A549 (cell line): ENCODE data around the gene ROBO1. TPM values are rescaled to one million over a fixed set of nuclear protein-coding genes. Genes with fewer than 3 reads are reported as not detected.

ENCODE experiments used
- ATAC-seq, 2 experiments: fragments of 200-7000 bp in 1 of 2; fragments of >200 bp in 1 of 2; cut with Nextera tagmentation in 1 of 2; cut with Tn5 transposase in 1 of 2; 3 replicates each; pipeline versions ENCODE4 v1.8.0 to v1.9.1; 2018 to 2020; ENCODE audit warnings: mild to moderate bottlenecking in 1 of 2, moderate library complexity in 1 of 2
- CTCF ChIA-PET: fragments of 300-600 bp; sonication (Branson Sonifier 250); formaldehyde crosslinking; extraction: SDS; loops from one replicate; lab custom pipeline; 2021; ENCODE audit warnings: antibody characterized with exemption, inconsistent platforms; lab: Yijun Ruan, JAX
- POLR2A ChIA-PET: fragments of 350-600 bp; formaldehyde crosslinking; extraction: SDS; loops from one replicate; lab custom pipeline; 2021; ENCODE audit warnings: antibody characterized with exemption, inconsistent platforms; lab: Yijun Ruan, JAX
- DNase-seq, 2 experiments: peaks; one replicate each; pipeline versions ENCODE4 v3.0.0 to v3.0.0-alpha.2; 2011 to 2016; ENCODE audit warnings: low read depth in 1 of 2, low spot score in 1 of 2
- FAIRE-seq: peaks from 2 replicates; lab custom pipeline; 2011; peaks lifted over from hg19 to GRCh38; lab: Jason Lieb, UNC
- H3K27ac ChIP-seq, 2 experiments: fragments of >200 bp; sonication (Bioruptor Twin); formaldehyde crosslinking; 3 replicates each; pipeline ENCODE4 v1.5.1; 2016 to 2017
- H3K4me1 ChIP-seq: fragments of >200 bp; sonication (Bioruptor Twin); formaldehyde crosslinking; 3 replicates; pipeline ENCODE4 v1.6.1; 2016
- H3K4me2 ChIP-seq: fragments of >200 bp; sonication (Bioruptor Twin); formaldehyde crosslinking; 3 replicates; pipeline ENCODE4 v1.6.1; 2016
- H3K4me3 ChIP-seq: fragments of >200 bp; sonication (Bioruptor Twin); formaldehyde crosslinking; 3 replicates; pipeline ENCODE4 v1.5.1; 2016
- H3K9me3 ChIP-seq: fragments of >200 bp; sonication (Bioruptor Twin); formaldehyde crosslinking; 3 replicates; pipeline ENCODE4 v1.6.1; 2016
- ATOH8 ChIP-seq: fragments of 250-450 bp; sonication (Bioruptor Pico); IDR thresholded peaks from 2 replicates; pipeline ENCODE4 v1.5.0; 2020; ENCODE audit warnings: low read depth, mild to moderate bottlenecking, moderate library complexity
- BCL3 ChIP-seq: fragments of >200 bp; sonication (Bioruptor Twin); formaldehyde crosslinking; IDR thresholded peaks from 3 replicates; pipeline ENCODE4 v1.6.1; 2016
- CHD2 ChIP-seq: fragments of 150-350 bp; IDR thresholded peaks from 2 replicates; pipeline ENCODE4 v1.6.1; 2014; ENCODE audit warnings: low read length; ENCODE audit not compliant: partially characterized antibody
- CTCF ChIP-seq: fragments of >200 bp; sonication (Bioruptor Twin); formaldehyde crosslinking; IDR thresholded peaks from 3 replicates; pipeline ENCODE4 v1.5.1; 2016
- FOSL2 ChIP-seq, 2 experiments: fragments of 450-650 bp in 1 of 2; fragments of >200 bp in 1 of 2; sonication (Bioruptor Twin) in 1 of 2; formaldehyde crosslinking; IDR thresholded peaks; 2 replicates each; pipeline versions ENCODE4 v1.5.0 to v1.6.1; 2016 to 2020; ENCODE audit warnings: mild to moderate bottlenecking in 1 of 2, moderate library complexity in 1 of 2
- GATA3 ChIP-seq: IDR thresholded peaks from 2 replicates; pipeline ENCODE4 v1.6.1; 2012; ENCODE audit warnings: borderline replicate concordance
- HMGXB4 ChIP-seq: fragments of 250-450 bp; sonication (Bioruptor Pico); IDR thresholded peaks from 2 replicates; pipeline ENCODE4 v1.5.0; 2021; ENCODE audit warnings: mild to moderate bottlenecking, moderate library complexity, borderline replicate concordance
- KDM1A ChIP-seq: fragments of 200-600 bp; sonication (generic); IDR thresholded peaks from 2 replicates; pipeline ENCODE4 v1.6.1; 2016; ENCODE audit warnings: low read depth, mild to moderate bottlenecking
- MAFK ChIP-seq: fragments of 450-650 bp; IDR thresholded peaks from 2 replicates; pipeline ENCODE4 v1.6.1; 2014; ENCODE audit not compliant: partially characterized antibody
- MAZ ChIP-seq: fragments of 150-350 bp; IDR thresholded peaks from 2 replicates; pipeline ENCODE4 v1.6.1; 2014; ENCODE audit warnings: antibody characterized with exemption, low read depth, low read length, borderline replicate concordance
- NPAS2 ChIP-seq: fragments of 250-450 bp; sonication (Bioruptor Pico); IDR thresholded peaks from 2 replicates; pipeline ENCODE4 v1.8.0; 2022; ENCODE audit warnings: mild to moderate bottlenecking, moderate library complexity, borderline replicate concordance
- NR3C1 ChIP-seq: fragments of >200 bp; sonication (Bioruptor Twin); formaldehyde crosslinking; IDR thresholded peaks from 3 replicates; pipeline ENCODE4 v1.6.1; 2017
- PBX3 ChIP-seq: IDR thresholded peaks from 2 replicates; pipeline ENCODE4 v1.6.1; 2012
- PHF8 ChIP-seq: fragments of 200-600 bp; sonication (generic); IDR thresholded peaks from 2 replicates; pipeline ENCODE4 v1.6.1; 2016; ENCODE audit warnings: low read depth, mild to moderate bottlenecking, antibody characterized with exemption, moderate library complexity, borderline replicate concordance
- POLR2A ChIP-seq: IDR thresholded peaks from 2 replicates; pipeline ENCODE4 v1.6.1; 2012; ENCODE audit warnings: mild to moderate bottlenecking, low read length
- RAD21 ChIP-seq, 2 experiments: fragments of >200 bp in 1 of 2; sonication (Bioruptor Twin) in 1 of 2; formaldehyde crosslinking in 1 of 2; IDR thresholded peaks in 1 of 2; conservative IDR thresholded peaks in 1 of 2; 2 replicates in 1 of 2; 3 replicates in 1 of 2; pipeline ENCODE4 v1.6.1; 2012 to 2018; ENCODE audit warnings: inconsistent platforms in 1 of 2
- RARB ChIP-seq: fragments of 250-450 bp; sonication (Bioruptor Pico); IDR thresholded peaks from 2 replicates; pipeline ENCODE4 v1.8.0; 2021; ENCODE audit warnings: mild to moderate bottlenecking, moderate library complexity
- REST ChIP-seq: fragments of 200-600 bp; sonication (generic); IDR thresholded peaks from 2 replicates; pipeline ENCODE4 v1.6.1; 2016; ENCODE audit warnings: antibody characterized with exemption, mild to moderate bottlenecking, moderate library complexity
- SMC3 ChIP-seq: fragments of >200 bp; sonication (Bioruptor Twin); formaldehyde crosslinking; IDR thresholded peaks from 3 replicates; pipeline ENCODE4 v1.6.1; 2018; ENCODE audit warnings: inconsistent platforms
- USF2 ChIP-seq: fragments of 450-650 bp; IDR thresholded peaks from 2 replicates; pipeline ENCODE4 v1.6.1; 2014; ENCODE audit warnings: antibody characterized with exemption
- WGBS: methylation state at CpG from one replicate; pipeline ENCODE4 v1.1.6; 2017; ENCODE audit errors: missing lambda C conversion rate; 5-methylcytosine and 5-hydroxymethylcytosine counted together
- polyA plus RNA-seq, 4 experiments: library from polyadenylated mRNA; depleted of rRNA in 3 of 4; stranded (reverse); fragments of >200 nt; fragmentation: RNase III in 1 of 4; extraction: RNeasy Plus Mini Kit Qiagen cat#74134 plus additional on column Dnase treatment in 1 of 4; gene quantifications; 2 replicates in 3 of 4; 3 replicates in 1 of 4; pipeline ENCODE4 v1.2.3, GENCODE V29; 2011 to 2017

ROBO1 gene
- polyA plus RNA-seq, 2 of the 4 experiments (the other 2 are of a cell fraction), result 25.3 to 35.6 TPM

GRCh38 chr3:79497447-79498111 lies 270.2 kb downstream of the ROBO1 start:
- TF ChIP-seq RARB (CRISPR knock-in tag) (no peak), MAFK (peak; percentile 91), MAZ (no peak), NPAS2 (CRISPR knock-in tag) (no peak), SMC3 (peak; percentile 21; the same call in 1 of the 3 replicates), CHD2 (no peak), FOSL2 (IDR thresholded peaks at IDR 0.05) (no peak), FOSL2 (CRISPR knock-in tag; IDR thresholded peaks at IDR 0.05) (no peak), BCL3 (no peak), HMGXB4 (CRISPR knock-in tag) (no peak), GATA3 (no peak), KDM1A (no peak), CTCF (peak; percentile 59), PHF8 (no peak), REST (no peak), USF2 (no peak), PBX3 (no peak), NR3C1 (no peak), RAD21 (conservative IDR thresholded peaks at IDR 0.05 in 1 of 2, IDR thresholded peaks at IDR 0.05 in 1 of 2) (peak; percentile 56 to 57), ATOH8 (no peak), POLR2A (no peak)
- TF ChIP-seq, all 56 proteins: peak for 4
- no peak overlapping the region for H3K4me3 ChIP-seq
- 12% methylated on average over 7 of the region's 7 CpGs for WGBS
- DNase-seq (no peak), ATAC-seq (no peak), FAIRE-seq (no peak)
- ChIA-PET POLR2A (no interaction called here), CTCF (no interaction called here)
- H3K9me3 ChIP-seq, result no peaks in the 10 kb centered on the region
- H3K4me2 ChIP-seq, result no peak overlapping the region
- H3K4me1 ChIP-seq, result no peaks in the 10 kb centered on the region
- H3K27ac ChIP-seq, result no peak overlapping the region
